ENCODE results near the gene G6PD. TPM values are rescaled to one million over a fixed set of nuclear protein-coding genes. Genes with fewer than 3 reads are reported as not detected.

The G6PD gene
- total and polyA plus RNA-seq, 2 of the 8 experiments (the other 6 are each of a cell fraction or from before 2014, with no cell fraction given), result 47.3 to 55.1 TPM

GRCh38 chrX:154595559-154596249 is 49.1 kb upstream of the G6PD start (continued):
- TF ChIP-seq POLR2A (IDR thresholded peaks at IDR 0.05; ENCODE audit: control extremely low read depth in 1 of 2, low read depth in 2 of 2, low read length in 2 of 2) (no peak), KDM5A (IDR thresholded peaks at IDR 0.05; ENCODE audit: low read length) (no peak), ATF3 (IDR thresholded peaks at IDR 0.05; ENCODE audit: insufficient read depth, low read depth, low read length) (no peak), CHD2 (IDR thresholded peaks at IDR 0.05; ENCODE audit: low read length) (no peak), CBX5 (IDR thresholded peaks at IDR 0.05; ENCODE audit: low read depth, low read length) (no peak), POU5F1 (IDR thresholded peaks at IDR 0.05; ENCODE audit: low read depth, low read length) (no peak), NRF1 (IDR thresholded peaks at IDR 0.05; ENCODE audit: low read depth, low read length) (no peak), JUN (IDR thresholded peaks at IDR 0.05; ENCODE audit: low read depth, low read length) (no peak), MAFK (IDR thresholded peaks at IDR 0.05; ENCODE audit: low read depth, low read length) (no peak)

All from H1 (cell line).